HG03108 (cell line): ENCODE data around the gene SLC22A4.

Experiments
- ATAC-seq: cut with Tn5 transposase; IDR thresholded peaks from one replicate; pipeline ENCODE4 v1.9.1; 2021; ENCODE audit warnings: moderate library complexity; ENCODE audit not compliant: unreplicated experiment

The SLC22A4 gene

DNA sequence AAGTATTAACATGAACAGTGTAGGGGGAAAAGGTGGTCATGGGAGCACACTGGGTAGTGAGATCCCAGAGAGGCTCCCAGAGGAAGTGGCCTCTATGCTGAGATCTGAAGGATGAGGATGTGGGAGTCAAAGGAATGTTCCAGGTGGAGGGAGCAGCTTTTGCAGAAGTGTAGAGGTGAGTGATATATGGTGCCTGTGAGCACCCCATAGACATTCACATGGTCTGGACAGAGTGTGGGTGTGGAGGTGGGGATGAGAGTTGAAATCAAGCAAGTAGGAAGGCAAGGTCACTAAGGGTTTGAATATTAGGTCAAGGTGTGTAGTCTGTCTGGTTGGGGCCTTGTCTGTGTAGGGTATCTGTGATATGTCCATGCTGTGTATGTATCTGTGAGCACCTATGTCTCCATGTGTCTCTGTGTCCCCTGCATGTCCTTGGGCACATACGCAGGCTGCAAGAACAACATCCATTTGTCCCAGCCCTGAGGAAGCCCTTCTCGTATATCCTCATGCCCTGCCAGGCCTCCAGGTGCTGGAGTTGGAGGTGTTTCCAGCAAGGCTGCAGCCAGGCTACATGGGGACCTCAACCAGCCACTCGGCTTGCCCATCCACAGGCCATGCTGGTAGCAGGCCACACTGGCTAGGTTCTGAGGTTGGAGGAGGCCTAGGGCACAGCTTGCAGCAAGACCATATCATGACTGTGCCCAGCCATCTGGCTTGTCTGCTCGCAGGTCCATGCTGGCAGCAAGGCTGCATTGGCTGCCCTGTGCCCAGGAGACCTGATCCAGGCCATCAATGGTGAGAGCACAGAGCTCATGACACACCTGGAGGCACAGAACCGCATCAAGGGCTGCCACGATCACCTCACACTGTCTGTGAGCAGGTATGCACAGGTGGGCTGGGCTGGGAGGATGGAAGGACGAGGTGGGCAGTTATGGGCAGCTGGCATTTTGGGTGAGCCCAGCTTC is 32.0 kb upstream of the SLC22A4 start:
- ATAC-seq, result no peak

DNA sequence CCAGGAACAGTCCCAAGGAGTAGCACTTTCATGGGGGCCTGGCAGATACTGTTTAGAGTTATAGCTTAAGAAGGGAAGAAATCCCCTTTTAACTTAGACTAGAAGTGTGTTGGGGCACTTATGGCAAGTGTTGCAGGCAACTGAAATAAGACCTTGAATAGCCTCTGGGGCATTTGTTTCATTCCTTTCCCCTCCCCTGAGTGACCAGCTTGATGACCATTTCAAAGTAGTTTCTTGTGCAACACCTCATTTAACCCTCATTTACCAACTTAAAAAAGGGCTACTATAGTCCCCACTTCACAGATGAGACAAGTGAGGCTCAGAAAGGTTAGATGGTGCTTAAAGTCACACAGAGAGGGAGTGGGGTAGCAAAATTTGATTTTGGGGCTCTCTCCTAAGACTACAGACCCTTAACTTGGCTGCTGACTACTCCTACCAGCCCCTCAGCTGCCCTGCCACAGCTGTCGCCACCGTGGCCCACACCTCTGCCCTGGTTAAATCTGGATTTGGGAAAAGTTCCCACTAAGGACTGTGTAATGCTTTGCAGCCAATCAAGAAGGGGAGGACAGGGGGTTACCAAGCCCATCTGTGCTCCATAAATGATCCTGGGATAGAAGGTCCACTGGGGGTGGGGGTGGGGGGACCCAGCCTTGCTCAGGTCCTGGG is 31.2 kb upstream of the SLC22A4 start:
- ATAC-seq, result no peak

DNA sequence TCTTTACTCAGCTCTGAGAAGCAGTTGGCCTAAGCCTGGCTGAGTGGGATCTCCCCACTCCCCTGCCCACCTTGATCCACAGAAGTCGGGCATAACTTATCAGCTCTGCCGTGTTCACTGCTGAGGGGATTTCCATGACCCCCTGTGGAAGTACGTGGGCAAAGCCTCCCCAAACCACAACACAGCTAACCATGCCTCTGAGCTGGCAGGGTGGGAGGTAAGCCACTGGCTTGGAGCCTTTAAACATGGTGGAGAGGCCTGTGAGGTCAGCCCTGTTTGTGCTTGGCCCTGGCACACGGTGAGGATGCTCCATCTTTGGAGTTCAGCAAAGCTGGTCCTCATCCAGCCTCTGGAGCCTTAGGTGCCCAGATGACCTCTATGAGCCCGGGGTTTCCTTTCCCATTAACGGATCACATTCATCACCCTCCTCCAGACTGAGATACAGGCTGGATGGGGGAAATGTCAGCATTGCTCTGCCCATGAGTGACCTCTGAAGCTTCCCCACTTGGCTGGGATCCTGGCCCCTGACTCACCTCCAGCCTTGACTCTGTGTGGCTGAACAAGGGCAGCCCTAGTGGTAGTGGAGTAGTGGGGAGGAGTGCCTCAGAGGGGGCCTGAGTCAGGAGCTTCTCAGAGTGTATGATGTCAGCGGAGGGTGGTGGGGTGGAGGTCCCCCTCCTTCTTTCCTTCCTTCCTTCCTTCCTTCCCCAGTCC is 30.5 kb upstream of the SLC22A4 start:
- ATAC-seq, result no peak

DNA sequence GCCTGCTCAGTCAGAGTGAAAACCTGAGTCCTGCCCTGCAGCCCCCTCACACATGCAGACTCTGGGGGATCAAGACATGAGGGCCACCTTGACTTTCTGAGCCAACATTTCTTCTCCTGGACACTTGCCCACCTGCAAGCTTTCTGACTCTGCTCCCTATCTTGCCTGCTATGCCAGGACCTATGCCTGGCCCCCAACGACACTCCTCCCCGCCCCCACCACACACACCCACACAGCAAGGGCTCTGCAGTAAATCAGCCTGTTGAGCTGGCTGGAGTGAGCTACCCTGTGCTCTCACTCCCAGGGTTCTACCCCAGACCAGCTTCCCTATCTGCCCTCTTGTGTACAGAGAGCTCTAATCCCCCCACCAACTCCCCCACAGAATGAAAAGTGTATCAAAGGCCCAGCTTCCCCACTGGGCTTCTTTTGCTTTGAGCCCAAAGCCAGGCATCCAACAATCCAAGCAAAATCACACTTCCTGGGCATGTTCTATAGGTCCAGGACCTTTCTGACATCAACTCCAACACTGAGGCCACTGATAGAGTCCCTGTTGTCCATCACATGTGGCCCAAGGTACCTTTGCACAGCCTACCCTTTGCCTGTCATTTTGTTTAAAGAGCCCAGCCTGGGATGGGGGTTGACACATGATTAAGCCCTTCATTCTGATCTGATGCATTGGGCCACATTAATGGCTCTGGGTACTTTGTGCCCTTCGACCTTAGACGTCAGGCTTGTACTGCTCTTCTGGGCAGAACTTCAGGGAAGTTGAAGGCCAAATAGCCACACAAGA is 29.5 kb upstream of the SLC22A4 start:
- no peak for ATAC-seq

DNA sequence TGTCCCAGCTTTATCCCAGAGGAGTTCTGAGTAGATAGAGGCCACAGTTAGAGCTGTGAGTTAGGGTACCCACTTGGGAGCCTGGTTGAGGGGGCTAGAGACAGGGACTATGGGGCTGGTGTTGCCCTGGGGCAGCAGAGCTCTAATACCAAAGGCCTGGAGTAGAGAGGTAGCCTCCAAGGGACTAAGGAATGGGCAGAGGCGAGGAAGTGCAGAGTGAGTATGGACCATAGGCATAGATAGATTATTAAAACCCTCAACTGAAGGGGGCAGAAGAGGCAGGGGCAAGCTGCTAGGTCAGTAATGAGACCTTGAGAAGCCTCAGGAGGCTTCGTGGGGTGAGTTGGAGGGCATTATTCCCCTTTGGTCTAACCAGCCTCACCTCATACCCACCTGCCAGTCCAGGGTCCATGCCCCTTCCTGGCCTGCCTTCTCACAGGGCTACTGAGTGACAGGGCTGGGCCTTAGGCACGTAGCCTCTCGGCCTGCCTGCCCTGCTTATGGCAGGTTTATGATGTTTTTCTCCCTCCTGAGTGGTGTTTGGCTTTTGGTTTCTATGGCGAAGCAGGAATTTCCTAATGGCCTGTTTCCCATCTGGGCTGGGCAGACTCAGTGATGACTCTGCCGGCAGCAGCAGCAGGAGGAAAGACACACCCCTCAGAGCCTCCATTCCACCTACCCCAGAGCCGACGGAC is 28.7 kb upstream of the SLC22A4 start:
- no peak for ATAC-seq

DNA sequence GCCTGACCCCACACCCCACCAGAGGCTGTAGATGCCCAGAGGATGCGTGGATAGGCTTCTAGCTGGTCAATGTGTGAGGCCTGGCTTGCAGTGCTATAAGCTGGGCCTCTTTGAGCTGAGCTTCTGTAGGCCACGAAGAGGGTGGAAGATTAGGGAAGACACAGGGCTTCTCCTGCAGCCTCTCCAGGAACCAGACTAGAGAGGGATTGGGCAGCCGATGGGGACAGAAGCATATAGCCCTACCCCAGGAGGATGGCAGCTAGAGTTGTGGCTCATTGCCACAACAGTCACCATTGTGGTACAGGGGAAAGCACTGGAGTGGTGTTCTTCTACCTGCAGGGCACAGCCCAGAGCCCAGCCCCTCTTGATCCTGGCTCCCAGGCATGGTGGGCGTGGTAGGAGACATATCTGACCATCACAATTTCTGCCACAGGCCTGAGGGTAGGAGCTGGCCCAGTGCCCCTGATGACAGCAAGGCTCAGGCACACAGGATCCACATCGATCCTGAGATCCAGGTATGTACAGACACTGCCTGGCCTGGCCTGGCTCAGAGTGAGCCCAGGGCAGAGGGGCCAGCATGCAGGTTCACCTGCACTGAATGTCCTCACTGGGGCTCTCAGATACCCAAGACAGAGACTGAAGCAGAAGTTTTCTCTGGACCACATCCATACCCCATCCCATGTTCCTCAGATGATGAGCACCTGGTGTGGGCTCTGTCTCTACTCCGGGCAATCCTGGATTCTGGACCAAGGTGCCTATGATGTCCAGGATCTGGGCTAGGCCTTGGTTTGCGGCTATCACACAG is 28.0 kb upstream of the SLC22A4 start:
- no peak for ATAC-seq

DNA sequence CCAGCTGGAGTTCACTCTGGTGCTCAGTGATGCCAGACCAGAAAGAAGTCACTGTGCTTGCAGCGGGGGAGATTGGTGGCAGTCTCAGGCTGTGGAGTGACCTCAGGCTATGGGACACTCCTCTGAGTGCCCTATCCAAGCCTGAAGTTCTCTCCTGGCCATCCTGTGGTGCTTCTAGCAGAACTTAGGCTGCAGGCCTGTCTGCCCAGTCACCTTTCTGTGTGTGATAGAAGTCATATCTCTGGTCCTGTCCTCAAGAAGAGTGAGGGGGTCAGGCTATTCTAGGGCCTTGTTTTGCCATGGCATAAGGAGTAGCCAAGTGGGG is 27.4 kb upstream of the SLC22A4 start:
- no peak for ATAC-seq

DNA sequence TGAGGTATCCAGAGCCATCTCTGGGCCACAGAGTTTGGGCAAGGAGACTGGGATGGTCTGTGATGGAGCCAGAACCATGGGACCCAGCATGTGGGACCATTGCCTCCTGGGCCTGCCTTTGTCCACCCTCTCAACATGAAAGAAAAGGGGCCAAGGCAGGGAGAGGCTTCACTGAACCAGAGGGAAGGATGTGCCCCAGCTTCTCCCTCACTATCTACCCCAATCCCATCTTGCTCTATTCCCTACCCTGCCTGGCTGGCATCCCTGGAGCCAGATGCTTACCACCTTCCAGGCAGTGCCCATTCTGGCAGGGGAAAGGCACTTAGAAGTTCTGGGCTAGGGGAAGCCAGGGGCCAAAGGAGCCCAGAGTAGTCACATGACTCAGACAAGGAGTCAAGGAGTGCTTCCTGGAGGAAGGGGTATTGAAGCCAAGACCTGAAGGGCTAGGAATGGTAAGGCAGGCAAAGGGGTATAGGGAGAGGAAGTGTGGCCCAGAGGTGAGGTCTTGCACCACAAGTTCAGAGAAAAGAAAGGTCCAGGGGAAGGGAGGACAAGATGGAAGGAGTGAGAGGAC is 26.9 kb upstream of the SLC22A4 start:
- no peak for ATAC-seq

DNA sequence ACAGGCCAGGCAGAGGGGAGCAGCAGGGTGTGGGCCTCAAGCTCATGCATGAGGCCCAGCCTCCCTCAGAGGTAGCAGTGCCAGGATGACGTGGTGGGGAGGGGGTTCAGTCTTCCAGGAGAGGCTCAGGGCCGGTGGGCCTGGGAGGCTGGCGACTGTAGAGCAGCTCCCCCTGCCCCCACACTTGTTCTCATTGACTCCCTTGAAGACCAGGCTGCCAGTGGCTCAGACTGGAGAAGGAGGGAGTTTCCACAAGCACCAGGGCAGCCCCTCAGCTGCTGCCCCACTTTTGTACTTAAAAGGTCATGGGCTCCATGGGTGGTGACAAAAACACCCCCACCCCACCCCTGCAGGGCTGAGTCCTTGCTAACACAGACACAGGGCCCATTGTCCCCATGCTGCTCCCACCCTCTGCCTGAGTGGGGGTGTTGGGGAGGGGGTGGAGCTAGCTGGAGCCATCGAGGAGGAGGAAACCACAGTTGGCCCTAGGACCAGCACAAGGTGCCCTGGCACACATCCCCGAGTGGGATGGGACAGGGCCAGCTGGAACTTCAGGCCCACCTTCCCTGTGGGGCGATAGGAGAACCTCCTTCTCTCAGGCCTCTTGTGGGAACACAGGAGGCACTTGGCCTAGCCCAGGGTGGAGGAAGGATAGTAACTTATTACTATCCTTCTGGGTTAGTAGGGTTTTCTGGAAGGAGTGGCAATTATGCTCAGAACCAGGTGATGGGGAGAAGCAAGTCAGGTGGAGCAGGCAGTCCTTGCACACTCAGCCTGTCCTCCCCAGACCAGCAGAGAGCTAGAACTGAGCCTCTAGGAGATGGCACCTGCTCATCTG is 26.0 kb upstream of the SLC22A4 start:
- ATAC-seq, result no peak

DNA sequence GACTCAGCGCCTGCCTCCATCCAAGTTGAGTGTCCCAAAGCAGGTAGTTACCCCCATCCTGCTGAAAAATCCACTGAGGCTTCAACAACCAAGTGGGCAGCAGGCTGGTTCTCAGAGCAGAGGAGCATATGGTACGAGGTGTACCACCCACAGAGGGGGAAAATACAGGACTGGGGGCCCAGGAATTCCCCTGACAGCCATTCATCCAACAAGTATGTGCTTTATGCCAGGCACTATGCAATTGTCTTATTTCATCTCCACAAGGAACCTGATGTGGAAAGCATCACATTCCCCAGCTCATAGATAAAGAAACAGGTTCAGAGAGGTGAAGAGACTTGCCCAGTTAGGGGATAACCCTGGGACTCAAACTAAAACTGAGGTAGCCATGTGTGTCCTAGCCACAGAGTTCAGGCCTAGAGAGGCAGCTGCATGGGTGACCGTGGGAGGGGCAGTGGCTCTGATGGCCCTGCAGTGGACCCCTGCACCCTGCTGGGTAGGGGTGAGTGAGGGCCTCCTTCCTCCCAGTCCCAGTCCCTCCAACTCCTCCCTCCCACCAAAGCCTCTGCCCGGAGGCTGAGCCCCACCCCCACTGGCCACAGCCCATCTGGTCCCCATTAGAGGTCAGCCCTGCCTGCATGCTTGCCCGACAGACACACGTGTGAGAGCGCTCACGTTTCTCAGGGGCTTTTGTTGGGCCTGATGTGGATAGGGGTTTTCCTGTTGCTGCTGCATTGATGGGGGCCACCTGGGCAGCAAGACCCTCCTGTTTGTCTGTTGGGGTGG is 25.2 kb upstream of the SLC22A4 start:
- ATAC-seq, result peak; percentile 77

DNA sequence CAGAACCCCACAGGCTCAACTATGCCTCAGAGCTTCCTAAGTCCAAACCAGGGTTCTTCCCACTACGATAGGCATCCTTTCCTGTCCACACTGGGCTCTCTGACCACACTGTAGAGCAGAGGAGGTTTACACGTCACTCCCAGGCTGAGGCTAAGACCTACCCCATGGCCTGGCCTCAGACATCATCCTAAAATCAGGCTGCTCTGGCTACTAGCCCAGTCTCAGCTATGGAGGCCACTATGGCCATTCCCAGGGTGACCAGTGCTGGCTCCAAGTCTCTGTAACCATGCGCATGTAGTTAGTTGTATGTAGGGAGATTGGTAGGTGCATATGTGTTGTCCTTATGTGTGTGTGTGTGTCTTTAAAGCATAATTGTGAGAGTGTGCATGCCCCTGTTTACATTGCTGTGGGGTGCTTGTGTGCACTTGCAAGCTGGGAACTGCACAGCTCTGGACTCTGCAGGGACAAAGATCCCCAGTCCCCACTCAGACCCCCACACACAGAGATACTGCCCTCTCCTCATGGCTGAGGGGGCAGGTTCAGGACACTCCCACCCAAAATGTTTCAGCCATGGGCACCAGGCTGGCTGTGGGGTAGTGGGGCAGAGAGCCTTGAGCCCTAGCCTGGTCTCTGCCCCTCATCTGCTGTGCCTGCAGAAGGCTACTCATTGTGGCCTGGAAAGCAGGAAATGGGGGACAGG is 24.4 kb upstream of the SLC22A4 start:
- no peak for ATAC-seq

DNA sequence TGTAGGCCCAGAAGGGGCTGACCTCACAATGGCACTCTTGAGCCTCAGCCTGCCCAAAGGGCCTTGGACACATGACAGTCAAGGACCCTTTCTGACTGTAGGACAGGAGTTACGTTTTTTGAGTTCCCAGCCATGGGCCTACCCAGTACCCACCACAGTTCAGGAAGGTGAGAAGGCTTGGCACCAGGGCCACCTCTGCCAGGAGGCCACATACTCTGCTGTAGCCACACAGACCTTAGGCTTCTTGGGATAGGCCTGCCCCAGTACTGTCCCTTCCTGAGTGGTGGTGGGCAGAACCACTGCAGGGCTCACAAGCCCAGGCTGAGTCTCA is 23.9 kb upstream of the SLC22A4 start:
- no peak for ATAC-seq

DNA sequence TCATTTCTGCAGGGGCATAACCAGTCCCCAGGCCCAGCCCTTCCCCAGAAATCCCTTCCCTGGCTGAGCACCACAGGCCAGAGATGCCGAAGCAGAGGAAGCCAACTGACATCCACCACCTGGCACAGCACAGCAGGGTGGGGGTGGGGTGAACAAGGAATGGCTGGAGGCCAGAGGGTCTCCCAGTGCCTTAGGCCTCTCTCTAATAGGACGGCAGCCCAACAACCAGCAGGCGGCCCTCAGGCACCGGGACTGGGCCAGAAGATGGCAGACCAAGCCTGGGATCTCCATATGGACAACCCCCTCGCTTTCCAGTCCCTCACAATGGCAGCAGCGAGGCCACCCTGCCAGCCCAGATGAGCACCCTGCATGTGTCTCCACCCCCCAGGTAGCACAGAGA is 23.5 kb upstream of the SLC22A4 start:
- ATAC-seq, result no peak

DNA sequence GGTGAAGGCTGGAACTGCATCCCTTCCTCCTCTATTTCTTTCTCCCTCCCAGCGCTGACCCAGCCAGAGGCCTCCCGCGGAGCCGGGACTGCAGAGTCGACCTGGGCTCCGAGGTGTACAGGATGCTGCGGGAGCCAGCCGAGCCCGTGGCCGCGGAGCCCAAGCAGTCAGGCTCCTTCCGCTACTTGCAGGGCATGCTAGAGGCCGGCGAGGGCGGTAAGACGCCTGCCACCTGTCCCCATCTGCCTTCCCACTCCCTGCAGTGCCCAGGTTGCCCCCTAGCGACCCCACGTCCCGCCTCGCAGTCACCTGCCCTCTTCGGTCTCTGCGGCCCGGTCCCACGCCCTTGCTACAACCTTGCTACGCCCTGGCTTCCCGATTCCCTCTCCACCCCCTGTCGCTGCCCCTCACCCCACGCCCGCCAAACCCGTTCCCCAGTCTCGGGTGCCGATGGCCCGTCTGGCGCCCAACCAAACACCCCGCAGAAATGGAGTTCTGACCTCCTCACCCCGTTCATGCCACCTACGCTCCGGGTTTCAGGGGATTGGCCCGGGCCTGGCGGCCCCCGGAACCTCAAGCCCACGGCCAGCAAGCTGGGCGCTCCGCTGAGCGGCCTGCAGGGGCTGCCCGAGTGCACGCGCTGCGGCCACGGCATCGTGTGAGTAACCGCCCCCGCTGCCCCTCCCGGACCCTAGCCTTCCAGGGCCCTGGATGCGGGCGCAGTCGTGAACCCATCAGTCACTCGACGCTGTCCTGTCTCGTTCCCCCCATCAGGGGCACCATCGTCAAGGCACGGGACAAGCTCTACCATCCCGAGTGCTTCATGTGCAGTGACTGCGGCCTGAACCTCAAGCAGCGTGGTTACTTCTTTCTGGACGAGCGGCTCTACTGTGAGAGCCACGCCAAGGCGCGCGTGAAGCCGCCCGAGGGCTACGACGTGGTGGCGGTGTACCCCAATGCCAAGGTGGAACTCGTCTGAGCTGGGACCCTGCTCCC is 22.6 kb upstream of the SLC22A4 start:
- ATAC-seq, result no peak

DNA sequence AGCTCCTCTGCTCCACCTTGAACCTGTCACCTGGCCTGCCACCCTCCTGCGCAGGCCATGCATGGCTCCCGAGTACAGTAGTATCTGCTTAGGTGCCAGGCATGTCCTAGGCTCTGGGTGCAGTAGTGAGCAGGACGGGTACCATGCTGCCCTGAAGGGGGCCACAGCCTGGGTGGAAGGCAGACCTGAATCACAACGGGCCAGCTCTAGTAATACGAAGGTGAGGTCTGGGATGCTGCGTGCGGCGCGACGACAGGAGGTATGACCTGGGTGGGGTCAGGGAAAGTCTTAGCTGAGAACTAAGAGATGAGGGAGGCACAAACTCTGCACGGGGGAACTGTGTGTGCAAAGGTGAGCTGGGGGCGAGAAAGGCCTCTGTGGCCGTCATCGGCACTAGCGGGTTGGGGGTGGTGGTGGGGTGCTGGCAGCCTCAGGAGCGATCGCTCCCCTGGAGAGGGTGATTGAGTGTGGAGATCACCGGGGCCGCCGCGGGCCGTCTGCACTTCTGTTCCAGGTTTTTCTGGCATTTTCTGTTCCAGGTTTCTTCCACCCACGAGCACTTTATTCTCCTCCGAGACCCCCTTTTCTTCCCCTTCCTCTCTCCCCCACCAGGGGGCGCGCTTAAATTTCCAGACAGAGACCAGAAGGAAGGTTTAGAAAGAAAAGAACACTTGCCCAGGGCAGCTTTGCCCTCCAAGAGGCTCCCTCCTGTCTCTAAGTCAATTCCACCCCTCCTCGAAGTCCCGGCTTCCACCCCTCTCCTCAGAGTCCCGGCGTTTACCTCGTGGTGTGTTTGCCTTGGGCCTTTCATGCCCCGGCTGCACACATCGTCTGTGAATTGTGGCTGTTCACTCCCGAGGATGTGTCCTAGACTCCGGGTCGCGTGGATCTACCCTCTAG is 21.6 kb upstream of the SLC22A4 start:
- no peak for ATAC-seq
